HepG2 (cell line): Measurements from ENCODE around the gene AGFG1. TPM values are rescaled to one million over a fixed set of nuclear protein-coding genes. Genes with fewer than 3 reads are reported as not detected.

Source experiments
- ATAC-seq: fragments of 200-7000 bp; cut with Tn5 transposase; 3 replicates; pipeline ENCODE4 v1.9.1; 2020; ENCODE audit warnings: mild to moderate bottlenecking, moderate library complexity
- BruUV-seq: library from RNA; stranded (reverse); fragments of 400-500 nt; replicated peaks from 2 replicates; lab custom pipeline; 2021; lab: Mats Ljungman, UMichigan
- CTCF ChIA-PET: fragments of 300-600 bp; formaldehyde crosslinking; extraction: SDS; loops from one replicate; lab custom pipeline; 2021; ENCODE audit warnings: low total read pairs, inconsistent platforms, low intra/inter-chr PET ratio; lab: Yijun Ruan, JAX
- POLR2A ChIA-PET: fragments of 350-600 bp; sonication (Branson Sonifier 250); formaldehyde crosslinking; loops from one replicate; lab custom pipeline; 2020; ENCODE audit warnings: antibody characterized with exemption, inconsistent platforms; lab: Yijun Ruan, JAX
- DNase-seq: peaks from one replicate; pipeline ENCODE4 v3.0.0-alpha.2; 2015; ENCODE audit warnings: low spot score
- FAIRE-seq: peaks from 3 replicates; lab custom pipeline; 2011; peaks lifted over from hg19 to GRCh38; lab: Jason Lieb, UNC
- H2AFZ ChIP-seq: one replicate; pipeline ENCODE4 v1.6.1; 2011; ENCODE audit warnings: low read length, inconsistent platforms
- H3K27ac ChIP-seq: fragments of 300-600 bp; 3 replicates; pipeline ENCODE4 v1.8.0; 2011; ENCODE audit warnings: mixed run types, mild to moderate bottlenecking, mixed read lengths, low read length, inconsistent platforms; ENCODE audit not compliant: insufficient read depth; ENCODE audit errors: extremely low read length
- H3K27me3 ChIP-seq, 2 experiments: fragments of 200-600 bp in 1 of 2; 2 replicates in 1 of 2; 3 replicates in 1 of 2; pipeline versions ENCODE4 v1.6.0 to v1.8.0; 2011; ENCODE audit warnings: low read length in 2 of 2, mild to moderate bottlenecking in 2 of 2, moderate library complexity in 2 of 2, inconsistent platforms in 1 of 2; ENCODE audit not compliant: insufficient read depth in 2 of 2, control insufficient read depth in 1 of 2
- H3K36me3 ChIP-seq, 2 experiments: fragments of 200-600 bp in 1 of 2; replicated peaks in 1 of 2; 2 replicates in 1 of 2; 3 replicates in 1 of 2; pipeline versions ENCODE4 v1.5.1 to v1.8.0; 2011; ENCODE audit warnings: low read length in 2 of 2, inconsistent platforms in 1 of 2; ENCODE audit not compliant: insufficient read depth in 2 of 2, control insufficient read depth in 1 of 2
- H3K4me1 ChIP-seq: 2 replicates; pipeline ENCODE4 v1.5.1; 2012; ENCODE audit warnings: low read length, inconsistent platforms; ENCODE audit not compliant: insufficient read depth
- H3K4me2 ChIP-seq: 2 replicates; pipeline ENCODE4 v1.6.0; 2011; ENCODE audit warnings: low read depth, low read length, inconsistent platforms
- H3K4me3 ChIP-seq, 3 experiments: fragments of 200-600 bp in 1 of 3; sonication (generic), shearing (Covaris generic) in 1 of 3; replicated peaks in 1 of 3; 2 replicates each; pipeline ENCODE4 v1.5.1; 2011 to 2016; ENCODE audit warnings: low read length in 3 of 3, inconsistent platforms in 2 of 3, low read depth in 2 of 3, mild to moderate bottlenecking in 2 of 3, control low read depth in 1 of 3, mixed read lengths in 1 of 3; ENCODE audit not compliant: insufficient read depth in 1 of 3
- H3K79me2 ChIP-seq: one replicate; pipeline ENCODE4 v1.6.1; 2011; ENCODE audit warnings: low read length, inconsistent platforms; ENCODE audit not compliant: insufficient read depth
- H3K9ac ChIP-seq: 2 replicates; pipeline ENCODE4 v1.6.0; 2011; ENCODE audit warnings: mild to moderate bottlenecking, low read depth, low read length, inconsistent platforms; ENCODE audit not compliant: insufficient read depth
- H3K9me3 ChIP-seq: 2 replicates; pipeline ENCODE4 v1.5.1; 2012; ENCODE audit warnings: mild to moderate bottlenecking, low read length
- H4K20me1 ChIP-seq: 2 replicates; pipeline ENCODE4 v1.6.0; 2011; ENCODE audit warnings: inconsistent platforms, mild to moderate bottlenecking, low read length, moderate library complexity; ENCODE audit not compliant: insufficient read depth
- CC2D1A ChIP-seq: sonication (generic); formaldehyde crosslinking; IDR thresholded peaks from 2 replicates; pipeline ENCODE4 v1.8.1; 2023; ENCODE audit warnings: mild to moderate bottlenecking, missing genetic modification reagents
- CEBPZ ChIP-seq: IDR thresholded peaks from 2 replicates; pipeline ENCODE4 v1.6.1; 2012; ENCODE audit warnings: low read length, improper control_type of control experiment
- HNF4A ChIP-seq: sonication (generic); formaldehyde crosslinking; IDR thresholded peaks from 2 replicates; pipeline ENCODE4 v1.4.0; 2020; ENCODE audit warnings: missing genetic modification reagents
- MTF1 ChIP-seq: sonication (generic); formaldehyde crosslinking; IDR thresholded peaks from 2 replicates; pipeline ENCODE4 v1.5.0; 2020; ENCODE audit warnings: missing genetic modification reagents
- NCOR1 ChIP-seq: fragments of 200-600 bp; sonication (generic); IDR thresholded peaks from 2 replicates; pipeline ENCODE4 v1.7.0; 2017; ENCODE audit warnings: antibody characterized with exemption, low read length, borderline replicate concordance
- NFIB ChIP-seq: sonication (generic); formaldehyde crosslinking; IDR thresholded peaks from 2 replicates; pipeline ENCODE4 v1.9.0; 2021; ENCODE audit warnings: missing genetic modification reagents, mild to moderate bottlenecking, borderline replicate concordance
- PPARG ChIP-seq: conservative IDR thresholded peaks from 2 replicates; pipeline ENCODE4 v1.6.1; 2016; ENCODE audit warnings: missing biosample characterization, missing genetic modification reagents
- WGBS: methylation state at CpG from one replicate; pipeline ENCODE4 v1.1.6; 2017; ENCODE audit warnings: low lambda C conversion rate; 5-methylcytosine and 5-hydroxymethylcytosine counted together
- in situ Hi-C: cut with HindIII; loops from 2 replicates; pipeline ENCODE4 v1.10.0; 2017; ENCODE audit warnings: low pct_unique_long_range_greater_than_20kb; ENCODE audit not compliant: extremely low pct_ligation_motif_present
- intact Hi-C: fragments of 100-400 bp; cut with micrococcal nuclease; formaldehyde crosslinking; loops from one replicate; pipeline ENCODE4 v1.10.0; 2022; ENCODE audit not compliant: unreplicated experiment
- polyA plus RNA-seq, 8 experiments: library from polyadenylated mRNA; depleted of rRNA in 3 of 8; stranded (reverse) in 7 of 8; unstranded in 1 of 8; fragments of >200 nt; fragmentation: Illumina TruSeq in 4 of 8; extraction: Trizol in 4 of 8; gene quantifications; 2 replicates each; pipeline versions ENCODE4 v1.2.1 to v1.2.3, GENCODE V29; 2011 to 2016; ENCODE audit warnings: low read depth in 4 of 8, missing spikeins in 1 of 8, mixed read lengths in 1 of 8; ENCODE audit not compliant: insufficient read depth in 1 of 8
- total RNA-seq, 5 experiments: library from RNA; depleted of rRNA; stranded (reverse); fragments of >200 nt; fragmentation: Illumina TruSeq; extraction: Trizol; gene quantifications; 2 replicates each; pipeline ENCODE4 v1.2.3, GENCODE V29; 2016; ENCODE audit warnings: low read depth in 1 of 5

AGFG1 gene
- total and polyA plus RNA-seq, 2 of the 13 experiments (the other 11 are each of a cell fraction or from before 2014, with no cell fraction given) = 145 to 168 TPM

- BruUV-seq = no TSS peak
- in situ Hi-C loops = no loop called here
- Histone ChIP-seq H3K9ac (no peak overlapping the region), H3K27me3 (no peaks in the 10 kb centered on the region), H4K20me1 (no peaks in the 10 kb centered on the region)
- FAIRE-seq (no peak), ATAC-seq (peak; percentile 71)
- TF ChIP-seq CEBPZ (no peak), CC2D1A (no peak), MTF1 (CRISPR knock-in tag) (no peak), NFIB (CRISPR knock-in tag) (no peak), PPARG (CRISPR knock-in tag) (no peak), HNF4A (CRISPR knock-in tag) (peak; percentile 42), NCOR1 (0 out of 2 replicates have a peak, but pooled peaks have one; percentile 37)
- TF ChIP-seq, all 625 proteins: peak for 2
- ChIA-PET CTCF (no interaction called here), POLR2A (no interaction called here)
- Histone ChIP-seq H2AFZ (peak overlapping the region; percentile 51), H3K36me3 (no peaks in the 10 kb centered on the region), H3K4me1 (peaks cover 39% of the 10 kb centered on the region), H3K79me2 (no peaks in the 10 kb centered on the region), H3K4me3 (no peak overlapping the region), H3K27ac (no peak overlapping the region), H3K9me3 (peaks cover 24% of the 10 kb centered on the region), H3K4me2 (no peak overlapping the region)
- DNase-seq = peak; percentile 71
- WGBS = 22% methylated on average over 3 of the region's 3 CpGs
- intact Hi-C loops = no loop called here
These were observed 41.3 kb upstream of the AGFG1 start for GRCh38 chr2:227430639-227431038.
